ENCODE measurements around the gene CA9.

CA9 gene

DNA sequence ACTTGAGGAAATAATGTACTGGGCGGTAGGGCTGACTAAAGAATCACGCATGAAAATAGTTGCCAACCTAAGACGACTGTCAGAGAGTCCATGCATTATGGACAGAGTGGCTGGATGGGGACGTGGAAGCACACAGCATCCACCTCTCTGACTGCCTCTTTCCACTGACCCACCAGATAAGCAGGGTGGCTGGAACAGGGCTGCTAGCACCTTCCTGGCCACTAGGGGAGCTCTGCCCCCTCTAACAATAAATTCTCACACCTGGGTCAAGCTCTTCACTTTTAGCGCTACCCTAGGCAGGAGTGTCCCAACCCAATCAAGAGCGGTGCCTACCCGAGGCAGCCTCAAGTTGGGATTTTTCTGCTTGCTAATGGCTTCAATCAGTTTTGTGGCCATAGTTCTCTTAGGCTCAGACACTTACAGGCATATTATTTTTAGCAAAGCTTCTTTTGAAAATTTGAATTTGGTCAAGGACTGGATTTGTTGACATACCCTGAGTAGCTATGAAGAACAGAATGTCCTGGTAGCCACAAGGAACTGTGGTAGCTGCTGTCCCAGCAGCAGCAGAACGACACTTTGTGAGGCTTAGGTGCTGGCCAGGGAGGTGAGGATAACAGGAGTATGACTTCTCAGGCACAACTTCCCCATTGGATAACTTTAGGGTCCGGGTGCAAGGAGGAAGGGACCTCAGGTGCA lies 22.9 kb downstream of the CA9 start:
- peak; percentile 59 for DNase-seq

DNA sequence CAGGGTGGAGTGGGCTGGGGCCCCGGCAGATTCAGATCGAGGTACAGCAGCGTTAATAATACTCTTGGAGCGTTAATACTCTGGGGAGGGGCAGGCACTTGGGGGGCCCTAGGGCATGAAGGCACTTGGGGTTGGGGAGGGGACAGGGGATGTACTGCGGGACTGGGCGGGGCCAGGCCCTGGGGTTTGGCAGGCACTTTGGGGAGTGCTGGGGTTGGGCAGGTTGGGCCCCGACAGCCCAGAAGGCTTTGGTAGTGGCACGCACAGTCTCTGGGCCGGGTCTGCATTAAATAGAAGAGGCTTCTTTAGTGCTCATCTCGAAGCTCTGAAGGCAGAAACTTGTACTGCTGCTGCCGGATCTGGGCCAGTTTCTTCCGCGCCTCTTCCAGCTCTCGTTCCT lies 23.8 kb downstream of the CA9 start:
- no peak for DNase-seq

DNA sequence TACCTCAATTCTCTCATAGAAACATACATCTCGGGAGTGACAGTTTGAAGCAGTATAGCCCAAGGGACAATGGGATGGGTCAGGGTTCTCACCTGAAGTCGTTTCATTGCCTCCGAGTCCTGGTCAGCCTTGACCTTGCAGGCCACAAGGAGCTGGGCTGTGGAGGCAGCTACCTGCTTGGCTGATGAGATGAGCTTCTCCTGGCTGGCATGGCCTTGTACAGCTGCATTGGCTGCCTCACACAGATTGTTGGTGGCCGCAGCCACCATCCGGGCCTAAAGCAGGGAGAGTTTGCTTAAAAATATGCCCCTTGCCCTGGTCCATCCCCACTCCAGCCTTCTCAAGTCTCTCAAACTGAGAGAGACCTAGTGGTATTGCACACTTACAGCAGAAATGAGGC lies 24.5 kb downstream of the CA9 start:
- no peak for DNase-seq

DNA sequence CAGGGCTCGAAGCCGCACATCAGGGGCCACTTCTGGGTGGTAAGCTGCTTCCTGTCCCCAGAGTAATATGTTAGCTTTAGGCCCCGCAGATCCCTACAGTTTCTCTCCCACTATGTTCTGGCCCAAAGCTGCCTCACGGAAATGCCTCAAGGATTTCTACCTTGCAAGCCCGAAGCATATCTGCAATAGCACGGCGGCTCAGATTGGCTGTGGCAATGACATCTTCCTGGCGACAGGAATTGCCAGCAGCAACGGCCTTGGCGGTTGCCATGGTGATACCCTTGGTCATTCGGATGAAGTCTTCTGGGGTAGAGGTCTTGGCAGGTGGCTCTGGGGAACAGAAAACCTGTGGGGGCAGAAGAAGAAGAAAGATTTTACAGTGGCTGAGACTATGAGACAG lies 26.3 kb downstream of the CA9 start:
- DNase-seq: no peak

DNA sequence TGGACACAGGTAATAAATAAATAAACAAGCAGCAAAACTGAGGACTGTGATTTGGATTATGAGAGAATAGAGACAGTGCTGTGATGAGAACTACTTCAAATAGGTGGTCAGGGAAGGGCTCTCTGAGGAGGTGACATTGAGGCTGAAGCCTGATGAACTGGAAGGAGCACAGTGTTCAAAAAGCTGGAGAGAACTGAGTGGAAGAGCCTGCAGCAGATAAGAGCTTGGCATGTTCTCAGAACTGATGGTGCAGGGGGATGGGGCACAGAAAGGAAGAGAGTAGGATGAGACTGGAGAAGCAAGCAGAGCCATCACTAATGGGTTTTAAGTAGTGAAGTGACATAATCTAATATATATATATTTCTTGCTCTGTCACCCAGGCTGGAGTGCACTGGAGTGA lies 27.2 kb downstream of the CA9 start:
- DNase-seq: no peak

DNA sequence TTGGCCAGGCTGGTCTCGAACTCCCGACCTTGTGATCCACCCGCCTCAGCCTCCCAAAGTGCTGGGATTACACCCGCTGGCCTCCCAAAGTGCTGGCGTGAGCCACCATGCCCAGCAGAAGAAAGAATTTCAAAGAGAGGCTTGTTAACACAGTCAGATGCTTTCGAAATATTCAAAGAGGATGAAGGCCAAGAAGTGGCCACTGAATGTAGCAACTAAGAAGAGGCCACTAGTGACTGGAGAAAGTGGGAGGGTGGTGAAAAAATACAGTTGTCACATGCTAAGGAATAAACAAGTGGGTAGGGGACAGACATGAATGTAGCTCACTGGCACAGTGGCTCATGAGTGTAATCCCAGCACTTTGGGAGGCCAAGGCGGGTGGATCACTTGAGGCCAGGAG lies 29.0 kb downstream of the CA9 start:
- DNase-seq: no peak

DNA sequence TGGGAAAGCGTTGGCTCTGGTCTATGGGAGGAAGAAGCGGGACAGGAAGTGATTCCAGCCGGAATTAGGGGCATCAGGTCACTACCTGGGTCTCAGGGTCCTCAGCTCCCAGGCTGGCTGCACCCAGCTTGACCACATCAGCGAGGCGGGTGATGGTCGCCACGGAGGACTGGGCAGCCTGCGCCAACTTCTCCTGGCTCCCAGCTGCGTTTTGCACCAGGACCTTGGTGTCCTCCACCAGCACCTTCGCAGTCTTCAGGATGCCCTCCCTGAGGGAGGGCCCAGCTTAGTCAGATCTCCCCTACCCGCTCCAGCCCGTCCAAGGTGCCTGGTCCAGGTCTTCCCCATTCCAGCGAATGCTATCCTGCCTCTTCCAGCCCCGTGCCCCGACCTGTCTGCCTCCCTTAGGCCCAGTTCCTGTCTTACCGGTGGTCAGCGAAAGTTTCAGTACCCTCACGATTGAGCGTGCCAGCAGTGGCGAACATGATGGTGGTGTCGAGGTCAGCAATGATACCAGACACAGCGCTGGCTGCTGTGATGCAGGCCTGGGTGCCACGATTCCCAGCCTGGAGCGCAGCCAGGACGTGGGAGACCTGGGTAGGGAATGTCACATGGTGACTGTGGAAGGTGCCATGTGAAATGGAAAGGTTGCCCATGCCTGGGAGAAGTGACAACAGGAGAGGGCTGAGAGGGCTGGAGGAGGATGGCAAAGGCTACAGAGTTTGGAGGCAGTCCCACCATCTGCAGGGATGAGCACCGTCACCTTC lies 30.4 kb downstream of the CA9 start:
- no peak for DNase-seq

DNA sequence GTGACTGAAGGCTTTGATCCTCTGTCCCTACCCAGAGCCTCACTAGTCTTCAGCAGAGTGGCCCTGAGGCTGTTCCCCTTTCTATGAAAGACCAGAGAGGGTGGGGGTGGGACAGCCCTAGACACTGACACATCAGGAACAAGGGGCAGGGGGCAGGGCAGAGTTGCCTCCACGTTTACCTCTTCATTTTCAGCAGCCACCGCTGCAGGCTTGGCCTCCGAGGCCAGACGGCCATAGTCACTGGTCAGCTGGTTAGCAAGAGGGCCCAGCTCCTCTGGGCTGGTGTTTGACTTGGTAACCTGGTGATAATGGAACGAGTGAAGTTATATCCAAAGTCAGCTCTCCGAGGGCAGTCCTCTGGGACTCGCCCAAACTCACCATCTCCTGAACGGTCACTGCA lies 31.6 kb downstream of the CA9 start:
- DNase-seq: no peak

DNA sequence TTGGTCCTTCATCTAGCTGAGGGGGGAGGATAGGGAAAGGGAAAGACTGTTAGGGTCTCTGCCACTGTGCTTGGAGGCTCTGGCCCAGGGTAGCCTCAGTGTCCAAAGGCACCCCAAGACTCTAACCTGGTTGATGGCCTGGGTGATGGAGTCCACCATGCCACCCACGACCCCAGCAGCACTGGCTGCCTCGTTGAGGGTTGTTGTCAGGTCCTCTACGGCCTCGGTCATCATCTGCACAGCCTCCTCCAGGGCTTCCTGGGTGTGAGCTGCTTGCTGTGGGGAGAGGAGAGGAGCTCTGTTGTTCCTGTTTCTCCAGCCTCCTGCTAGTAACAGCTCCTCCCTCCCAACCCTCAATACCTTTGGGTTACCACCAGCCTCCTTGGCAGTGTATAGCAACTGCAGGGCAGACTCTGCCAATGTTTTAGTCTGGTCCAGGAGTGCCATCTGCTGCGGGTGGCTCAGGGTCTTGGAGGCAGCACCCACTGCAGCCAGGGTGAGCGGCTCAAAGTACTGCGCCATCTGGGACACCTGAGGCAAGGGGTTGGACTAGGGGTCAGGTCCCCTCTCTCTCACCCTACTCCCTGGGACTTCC lies 32.2 kb downstream of the CA9 start:
- DNase-seq: no peak

DNA sequence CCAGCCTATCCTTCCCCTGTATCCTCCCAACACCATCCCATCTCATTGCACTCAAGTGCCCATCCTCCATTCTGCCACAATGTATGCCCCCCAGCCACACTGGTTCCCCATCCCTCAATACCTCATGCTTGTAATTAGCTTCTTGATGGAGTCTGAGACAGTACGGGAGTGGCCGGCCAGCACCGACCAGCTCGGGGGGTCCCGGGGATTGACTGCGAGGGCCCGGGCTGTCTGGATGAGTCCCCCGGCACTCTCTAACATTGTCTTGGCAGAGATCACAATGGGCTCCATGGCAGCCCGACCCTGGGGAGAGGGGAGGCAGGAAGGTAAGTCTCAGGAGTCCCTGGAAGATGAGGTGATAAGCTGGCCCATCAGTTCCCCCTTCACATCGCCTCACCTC lies 33.2 kb downstream of the CA9 start:
- no peak for DNase-seq

DNA sequence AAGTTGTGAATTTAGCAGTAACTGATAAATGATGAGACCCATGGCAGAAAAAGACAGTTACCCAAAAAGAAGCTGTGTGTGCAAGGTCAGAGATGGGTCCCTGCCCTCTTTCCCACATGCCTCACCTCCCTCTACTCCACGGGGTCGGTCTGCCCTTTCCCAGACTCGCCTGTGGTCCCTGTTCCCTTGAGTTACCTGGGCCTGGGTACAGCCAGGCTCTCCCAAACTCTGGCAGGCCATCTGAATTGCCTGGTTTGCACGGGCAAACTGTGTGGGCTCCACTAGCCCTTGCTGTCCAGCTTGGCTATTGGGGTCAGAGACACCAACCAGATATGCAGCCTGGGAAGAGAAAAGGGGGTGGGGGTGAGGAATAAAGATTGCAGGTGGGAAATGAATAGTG lies 34.4 kb downstream of the CA9 start:
- no peak for DNase-seq

DNA sequence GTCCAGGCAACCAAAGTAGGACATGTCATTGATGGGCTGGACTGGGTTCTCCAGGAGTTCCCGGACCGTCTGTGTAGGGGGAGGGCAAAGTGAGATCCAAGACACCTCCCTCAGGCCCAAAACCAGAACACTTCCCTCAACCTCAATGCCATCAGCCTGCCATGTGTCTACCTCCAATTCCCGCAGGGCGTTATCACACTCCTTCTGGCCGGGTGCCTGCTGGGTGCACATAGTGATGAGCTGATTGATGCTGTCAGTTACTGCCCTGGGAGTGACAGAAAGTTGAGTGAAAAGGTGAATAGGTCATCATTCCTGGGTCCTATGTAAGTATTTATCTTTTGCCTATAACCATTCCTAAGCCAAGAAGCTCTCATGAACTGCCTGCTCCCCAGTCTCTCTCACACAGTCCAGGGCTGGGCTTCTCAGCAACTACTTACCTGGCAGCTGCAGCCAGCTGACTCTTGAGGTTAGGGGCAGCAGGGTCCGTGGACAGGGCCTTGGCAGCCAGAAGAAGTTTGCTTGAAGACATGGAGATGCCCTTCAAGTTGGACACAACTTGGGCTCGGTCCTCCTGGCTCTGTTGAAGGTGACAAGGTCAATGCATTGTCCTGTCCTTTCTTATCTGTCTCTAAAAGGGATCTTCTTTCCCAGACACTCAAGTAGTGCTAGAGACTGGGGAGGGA lies 37.2 kb downstream of the CA9 start:
- no peak for DNase-seq

DNA sequence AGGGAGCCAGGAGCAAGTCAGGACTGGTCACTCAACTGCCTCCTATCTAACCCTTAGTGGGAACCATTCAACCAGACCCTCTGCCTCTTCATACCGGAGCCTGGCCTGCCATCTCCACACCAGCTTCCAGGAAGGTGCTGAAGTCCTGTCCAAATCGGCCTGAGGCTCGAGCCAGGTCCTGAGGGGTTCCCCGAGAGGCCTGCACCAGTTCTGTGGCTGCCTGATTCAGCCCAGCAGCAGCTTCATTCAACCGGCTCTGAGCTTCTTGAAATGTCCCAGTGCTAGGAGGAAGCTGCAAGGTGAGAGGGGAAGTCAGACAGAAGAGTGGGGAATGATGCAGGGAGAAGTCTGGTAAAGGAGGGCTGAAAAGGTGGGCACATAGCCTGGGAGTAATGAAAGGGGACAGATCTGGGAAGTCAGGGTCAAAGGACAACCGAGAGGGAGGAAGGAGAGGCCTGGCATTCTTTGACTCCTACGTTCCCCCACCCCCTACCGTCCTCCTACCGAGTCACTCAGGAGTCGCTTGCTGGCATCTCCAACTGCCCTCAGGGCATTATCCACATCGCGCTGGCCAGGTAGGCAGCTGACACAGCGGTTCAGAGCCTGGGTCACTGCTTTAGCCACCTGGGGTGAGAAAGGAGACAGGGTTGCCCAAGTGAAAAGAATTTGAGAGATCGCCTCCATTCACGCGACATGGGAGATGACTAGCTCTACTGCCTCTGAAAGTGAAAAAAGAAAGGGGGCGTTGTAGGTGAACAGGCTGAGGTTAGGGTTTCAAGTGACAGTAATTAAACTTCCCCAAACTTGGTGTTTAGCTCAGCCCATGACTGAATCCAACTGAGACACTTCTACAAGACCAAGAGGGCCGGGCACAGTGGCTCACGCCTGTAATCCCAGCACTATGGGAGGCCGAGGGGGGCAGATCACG lies 38.0 kb downstream of the CA9 start:
- no peak for DNase-seq

DNA sequence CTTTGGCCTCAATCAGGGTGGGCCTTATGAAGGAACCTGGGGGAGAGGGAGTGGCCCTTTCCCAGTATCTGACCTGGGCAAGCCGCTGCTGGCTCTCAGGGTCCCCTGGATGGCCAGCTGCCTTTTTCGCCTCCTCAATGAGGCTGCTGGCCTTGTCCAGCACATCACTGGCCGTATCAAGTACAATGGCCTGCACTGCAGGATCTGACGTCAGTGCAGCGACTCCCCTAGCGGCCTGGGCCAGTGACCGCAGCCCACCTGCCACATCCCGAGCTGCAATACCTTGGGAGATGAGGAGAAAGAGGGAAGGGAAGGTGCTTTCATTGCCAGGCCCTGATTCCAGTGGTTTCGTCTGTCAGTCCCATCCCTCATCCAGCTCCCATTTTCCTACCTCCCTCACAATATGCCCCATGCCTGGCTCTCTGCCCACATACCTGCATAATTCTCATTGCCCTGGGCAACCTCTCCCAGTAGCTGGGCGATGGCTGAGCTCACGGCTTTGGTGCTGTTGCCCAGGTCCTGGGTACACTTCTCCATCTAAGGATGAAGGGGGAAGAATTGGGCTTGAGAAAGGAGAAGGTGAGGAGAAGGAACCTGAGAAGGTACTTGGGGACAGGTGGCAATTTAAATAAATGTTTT lies 39.2 kb downstream of the CA9 start:
- DNase-seq: no peak

DNA sequence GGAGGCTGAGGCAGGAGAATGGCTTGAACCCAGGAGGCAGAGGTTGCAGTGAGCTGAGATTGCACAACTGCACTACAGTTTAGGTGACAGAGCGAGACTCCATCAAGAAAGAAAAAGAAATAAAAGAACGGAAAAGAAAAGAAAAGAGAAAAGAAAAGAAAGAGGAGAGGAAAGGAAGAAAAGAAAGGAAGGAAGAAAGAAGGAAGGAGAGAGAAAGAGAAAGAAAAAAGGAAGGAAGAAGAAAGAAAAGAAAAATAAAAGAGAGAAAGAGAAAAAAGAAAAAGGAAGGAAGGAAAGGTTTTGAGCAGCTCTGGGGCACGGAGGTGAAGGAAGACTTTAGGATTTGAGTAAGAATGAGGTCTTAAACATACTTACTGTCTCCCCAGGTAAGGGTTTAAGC lies 39.9 kb downstream of the CA9 start:
- no peak for DNase-seq

DNA sequence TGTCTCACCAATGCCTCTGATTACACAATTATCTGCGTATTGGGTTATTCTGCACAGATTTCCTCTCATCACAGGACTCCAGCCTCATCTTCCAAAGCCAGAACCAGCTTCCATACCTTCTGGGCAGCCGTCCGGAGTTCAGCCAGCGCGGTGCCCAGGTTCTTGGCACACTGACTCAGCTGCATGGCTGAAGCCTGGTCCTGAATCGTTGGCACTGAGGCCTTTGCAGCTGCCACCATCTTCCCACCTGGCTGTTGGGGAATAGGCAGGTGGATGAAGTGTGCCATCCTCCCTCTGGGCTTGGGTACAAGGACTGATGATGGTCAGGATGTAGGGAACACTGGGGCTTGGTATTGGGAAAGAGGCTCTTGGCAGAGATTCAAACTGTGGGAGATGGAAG lies 40.4 kb downstream of the CA9 start:
- no peak for DNase-seq

DNA sequence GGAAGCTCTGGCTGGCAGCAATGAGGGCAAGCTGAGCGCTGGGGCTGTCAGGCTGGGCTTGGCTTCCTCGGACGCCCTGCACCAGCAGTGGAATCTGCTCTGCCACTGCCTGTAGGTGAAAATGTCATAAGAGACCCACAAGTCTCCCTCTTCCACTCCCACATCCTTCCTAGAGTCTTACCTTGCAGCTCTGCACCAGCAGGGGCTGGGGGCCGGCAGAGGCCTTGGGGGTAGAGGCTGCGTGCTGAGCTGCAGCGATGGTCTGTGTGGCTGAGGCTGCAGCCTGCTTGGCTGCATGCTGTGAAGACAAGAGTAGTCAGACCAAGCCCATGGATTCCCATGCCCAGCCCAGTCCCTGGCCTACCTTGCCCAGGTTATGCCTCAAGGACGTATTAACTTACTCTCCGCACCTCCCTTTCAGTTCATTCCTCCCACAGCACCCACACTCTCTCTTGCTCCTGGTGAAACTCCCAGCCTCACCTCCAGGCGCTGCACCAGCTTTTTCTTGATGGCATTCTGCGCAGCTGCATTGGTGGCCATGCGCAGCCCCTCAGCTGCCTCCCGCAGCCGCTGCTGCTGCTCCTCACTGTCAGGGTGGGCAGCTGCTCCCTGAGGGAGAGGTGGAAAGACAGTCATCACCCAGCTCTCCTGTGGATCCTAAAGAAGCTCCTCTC lies 41.0 kb downstream of the CA9 start:
- no peak for DNase-seq

DNA sequence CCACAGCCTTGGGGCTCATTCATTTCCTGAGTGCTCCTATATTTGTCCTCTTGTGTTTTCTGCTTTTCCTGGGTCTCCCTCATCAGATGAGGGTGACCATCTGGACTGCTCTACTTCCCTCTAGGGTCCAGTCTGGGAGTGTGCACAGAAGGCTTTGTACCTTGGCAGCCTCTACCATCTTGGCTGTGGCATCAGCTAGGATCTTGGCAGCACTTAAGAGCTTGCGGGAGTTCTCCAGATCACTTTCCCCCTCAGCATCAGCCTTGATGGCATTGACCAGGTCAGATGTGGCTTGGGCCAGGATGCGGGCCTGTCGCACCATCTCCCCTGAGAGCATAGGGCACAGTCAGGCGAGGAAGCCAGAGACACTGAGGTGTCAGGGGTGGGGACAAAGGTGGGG lies 42.5 kb downstream of the CA9 start:
- no peak for DNase-seq

DNA sequence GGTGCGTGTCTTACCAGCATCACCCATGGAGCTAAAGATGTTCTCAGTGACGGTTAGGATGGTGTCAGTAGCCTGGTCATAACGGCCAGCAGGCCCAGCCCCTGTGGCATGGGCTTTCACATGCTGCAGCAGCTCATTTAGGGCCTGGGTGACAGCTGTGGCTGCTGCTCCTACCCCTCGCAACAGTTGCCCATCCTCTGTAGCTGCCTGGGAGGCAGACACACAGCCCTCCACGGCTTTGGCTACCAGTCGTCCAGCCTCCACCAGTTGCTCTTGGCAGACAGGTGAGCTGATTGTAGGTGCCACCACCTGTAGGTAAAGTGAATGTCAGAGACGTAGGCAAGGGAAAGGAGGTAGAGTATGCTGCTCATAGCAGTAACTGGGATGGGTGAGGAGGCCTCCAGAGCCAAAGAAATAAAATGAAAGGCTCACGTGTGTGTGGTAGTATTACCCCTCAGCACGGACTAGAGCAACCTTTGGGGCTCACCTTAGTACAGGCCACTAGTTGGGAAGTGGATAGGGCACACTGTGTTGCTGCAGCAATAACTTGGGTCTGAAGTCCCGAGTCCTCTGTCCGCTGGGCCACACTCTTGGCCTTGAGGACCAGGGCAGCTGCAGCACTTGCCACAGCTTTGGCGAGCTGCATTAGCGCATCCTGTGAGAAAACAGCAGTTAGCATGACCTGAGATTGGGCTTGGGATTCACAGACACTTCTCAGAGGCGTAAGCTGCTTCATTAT lies 43.6 kb downstream of the CA9 start:
- DNase-seq: no peak

DNA sequence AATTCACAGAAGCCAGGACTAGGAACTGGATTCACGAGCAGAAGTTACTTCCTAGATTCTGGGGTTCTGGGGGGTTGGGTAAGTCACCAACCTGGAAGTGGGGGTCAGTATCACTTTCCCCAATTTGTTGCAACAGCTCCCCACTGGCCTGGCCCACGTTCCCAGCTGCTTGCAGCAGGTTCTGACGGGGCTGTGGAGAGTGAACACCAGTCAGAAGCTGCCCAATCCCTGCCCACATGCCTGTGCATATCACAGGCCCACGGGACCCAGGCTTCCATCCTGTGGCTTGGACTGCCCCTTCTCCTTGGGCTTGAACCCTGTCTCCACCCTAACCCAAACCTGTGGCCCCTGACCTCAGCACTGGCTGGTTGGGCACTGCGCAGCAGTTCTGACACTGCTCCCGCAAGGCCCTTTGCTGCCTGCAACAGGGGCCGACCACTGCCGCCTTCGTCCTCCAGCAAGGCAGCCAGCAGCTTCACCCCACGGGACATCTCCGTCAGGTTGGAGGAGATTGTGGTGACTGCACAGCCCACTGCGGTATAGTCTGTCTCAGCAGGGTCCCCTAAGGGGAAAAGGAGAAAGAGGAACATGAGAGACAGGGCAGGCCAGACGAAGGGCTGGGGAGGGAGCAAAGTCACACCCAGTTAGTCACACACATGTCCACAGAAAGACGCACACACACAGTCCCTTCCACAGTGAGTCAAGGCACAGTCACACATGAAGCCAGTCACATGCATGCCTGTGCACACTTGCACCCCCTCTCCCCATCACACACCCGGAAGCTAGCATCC lies 45.2 kb downstream of the CA9 start:
- DNase-seq: no peak
